H1 (cell line): ENCODE measurements around the gene UNC50. TPM values are rescaled to one million over a fixed set of nuclear protein-coding genes. Genes with fewer than 3 reads are reported as not detected.

Source experiments
- CTCF ChIA-PET: fragments of 300-600 bp; sonication (Branson Sonifier 250); formaldehyde crosslinking; loops from one replicate; lab custom pipeline; 2021; ENCODE audit not compliant: partially characterized antibody; lab: Charles Lee
- POLR2A ChIA-PET: fragments of 300-600 bp; sonication (Branson Sonifier 250); formaldehyde crosslinking; loops from one replicate; lab custom pipeline; 2021; ENCODE audit warnings: inconsistent platforms; ENCODE audit not compliant: partially characterized antibody; lab: Charles Lee
- DNase-seq, 2 experiments: peaks; one replicate each; pipeline versions ENCODE4 v3.0.0 to v3.0.0-alpha.2; 2010 to 2022; ENCODE audit warnings: low spot score in 2 of 2, low read depth in 1 of 2, mixed read lengths in 1 of 2
- FAIRE-seq: peaks from 2 replicates; lab custom pipeline; 2011; peaks lifted over from hg19 to GRCh38; lab: Jason Lieb, UNC
- H2AFZ ChIP-seq: 2 replicates; pipeline ENCODE4 v1.8.1; 2012; ENCODE audit warnings: low read length, inconsistent platforms
- H2AK5ac ChIP-seq: 2 replicates; pipeline ENCODE4 v1.6.1; 2013; ENCODE audit warnings: low read depth, low read length
- H2BK120ac ChIP-seq: replicated peaks from 2 replicates; pipeline ENCODE3; 2013; ENCODE audit warnings: low read depth, low read length, inconsistent platforms
- H2BK12ac ChIP-seq: 2 replicates; pipeline ENCODE4 v1.6.1; 2013; ENCODE audit warnings: low read depth, low read length
- H2BK15ac ChIP-seq: 2 replicates; pipeline ENCODE4 v1.6.1; 2013; ENCODE audit warnings: low read length
- H2BK20ac ChIP-seq: 2 replicates; pipeline ENCODE4 v1.6.1; 2013; ENCODE audit warnings: low read length
- H2BK5ac ChIP-seq: 2 replicates; pipeline ENCODE4 v1.6.1; 2013; ENCODE audit warnings: low read depth, low read length
- H3K14ac ChIP-seq: 2 replicates; pipeline ENCODE4 v1.6.1; 2013; ENCODE audit warnings: inconsistent platforms; ENCODE audit not compliant: insufficient read length
- H3K18ac ChIP-seq: 2 replicates; pipeline ENCODE4 v1.6.1; 2013; ENCODE audit warnings: low read length; ENCODE audit errors: extremely low read depth
- H3K23ac ChIP-seq: 2 replicates; pipeline ENCODE4 v1.6.1; 2013; ENCODE audit warnings: inconsistent platforms; ENCODE audit not compliant: insufficient read length
- H3K23me2 ChIP-seq: 2 replicates; pipeline ENCODE4 v1.6.1; 2013; ENCODE audit warnings: low read depth, low read length
- H3K27ac ChIP-seq: 2 replicates; pipeline ENCODE4 v1.6.1; 2011; ENCODE audit warnings: low read depth, low read length, inconsistent platforms
- H3K27me3 ChIP-seq, 4 experiments: replicated peaks in 1 of 4; 1 replicate in 1 of 4; 2 replicates in 3 of 4; pipeline versions ENCODE4 v1.6.1 to v1.8.1; 2011 to 2013; ENCODE audit warnings: low read length in 3 of 4, mild to moderate bottlenecking in 3 of 4, inconsistent platforms in 2 of 4, mixed read lengths in 2 of 4, moderate library complexity in 1 of 4; ENCODE audit not compliant: control insufficient read depth in 3 of 4, insufficient read depth in 3 of 4; ENCODE audit errors: extremely low read depth in 1 of 4
- H3K36me3 ChIP-seq, 4 experiments: 2 replicates each; pipeline versions ENCODE4 v1.6.1 to v1.8.1; 2011 to 2013; ENCODE audit warnings: mild to moderate bottlenecking in 4 of 4, low read length in 3 of 4, moderate library complexity in 2 of 4, control low read depth in 1 of 4, inconsistent platforms in 1 of 4; ENCODE audit not compliant: insufficient read depth in 4 of 4, control insufficient read depth in 2 of 4
- H3K4ac ChIP-seq: replicated peaks from 2 replicates; pipeline ENCODE3; 2013; ENCODE audit warnings: low read length, low read depth, mixed read lengths, inconsistent platforms; ENCODE audit not compliant: insufficient read length
- H3K4me1 ChIP-seq, 4 experiments: replicated peaks in 1 of 4; 1 replicate in 1 of 4; 2 replicates in 3 of 4; pipeline versions ENCODE4 v1.6.1 to v1.8.1; 2011 to 2013; ENCODE audit warnings: low read length in 3 of 4, inconsistent platforms in 2 of 4, mixed read lengths in 1 of 4; ENCODE audit not compliant: insufficient read depth in 4 of 4, control insufficient read depth in 3 of 4
- H3K4me2 ChIP-seq, 2 experiments: 2 replicates each; pipeline versions ENCODE4 v1.6.1 to v1.8.1; 2011 to 2013; ENCODE audit warnings: low read depth in 2 of 2, low read length in 2 of 2, control low read depth in 1 of 2, inconsistent platforms in 1 of 2, mild to moderate bottlenecking in 1 of 2; ENCODE audit not compliant: insufficient read depth in 1 of 2
- H3K4me3 ChIP-seq, 4 experiments: fragments of 200-600, 300-600 bp in 1 of 4; sonication (generic), shearing (Covaris generic), sonication (Bioruptor Twin) in 1 of 4; 2 replicates each; pipeline versions ENCODE4 v1.5.1 to v1.8.1; 2011 to 2016; ENCODE audit warnings: low read length in 4 of 4, low read depth in 3 of 4, control low read depth in 2 of 4, inconsistent platforms in 2 of 4, mild to moderate bottlenecking in 2 of 4, mixed read lengths in 1 of 4, moderate library complexity in 1 of 4; ENCODE audit not compliant: insufficient read depth in 2 of 4; ENCODE audit errors: extremely low read depth in 1 of 4
- H3K56ac ChIP-seq: replicated peaks from 2 replicates; pipeline ENCODE3; 2013; ENCODE audit warnings: low read depth, mild to moderate bottlenecking, mixed read lengths, low read length, inconsistent platforms; ENCODE audit not compliant: insufficient read length
- H3K79me1 ChIP-seq: 2 replicates; pipeline ENCODE4 v1.6.1; 2013; ENCODE audit warnings: low read depth, low read length, control low read depth
- H3K79me2 ChIP-seq, 2 experiments: 2 replicates each; pipeline versions ENCODE4 v1.6.1 to v1.8.1; 2012 to 2013; ENCODE audit warnings: low read length in 2 of 2, mild to moderate bottlenecking in 2 of 2, inconsistent platforms in 1 of 2; ENCODE audit not compliant: insufficient read depth in 2 of 2, control insufficient read depth in 1 of 2
- H3K9ac ChIP-seq, 4 experiments: replicated peaks in 1 of 4; 1 replicate in 1 of 4; 2 replicates in 3 of 4; pipeline versions ENCODE4 v1.6.1 to v1.8.1; 2011 to 2013; ENCODE audit warnings: low read depth in 3 of 4, low read length in 3 of 4, control low read depth in 2 of 4, mild to moderate bottlenecking in 2 of 4, moderate library complexity in 2 of 4, inconsistent platforms in 1 of 4; ENCODE audit errors: extremely low read depth in 1 of 4
- H3K9me3 ChIP-seq, 2 experiments: 2 replicates each; pipeline versions ENCODE4 v1.6.1 to v1.8.1; 2012 to 2013; ENCODE audit warnings: mild to moderate bottlenecking in 2 of 2, moderate library complexity in 2 of 2, control low read depth in 1 of 2, inconsistent platforms in 1 of 2, low read depth in 1 of 2, low read length in 1 of 2, mixed read lengths in 1 of 2; ENCODE audit not compliant: insufficient read depth in 2 of 2
- H4K20me1 ChIP-seq, 2 experiments: replicated peaks in 1 of 2; 2 replicates each; pipeline versions ENCODE3 to v1.8.1; 2011 to 2013; ENCODE audit warnings: inconsistent platforms in 2 of 2, low read length in 2 of 2, mild to moderate bottlenecking in 1 of 2; ENCODE audit not compliant: insufficient read depth in 2 of 2, control insufficient read depth in 1 of 2
- H4K5ac ChIP-seq: 2 replicates; pipeline ENCODE4 v1.6.1; 2013; ENCODE audit warnings: low read length, low read depth, mixed read lengths, inconsistent platforms; ENCODE audit not compliant: insufficient read length
- H4K8ac ChIP-seq: 2 replicates; pipeline ENCODE4 v1.8.0; 2013; ENCODE audit warnings: mild to moderate bottlenecking, moderate library complexity, low read length, inconsistent platforms; ENCODE audit not compliant: insufficient read depth; ENCODE audit errors: extremely low read depth
- H4K91ac ChIP-seq: replicated peaks from 2 replicates; pipeline ENCODE3; 2013; ENCODE audit warnings: low read length, mixed read lengths, inconsistent platforms; ENCODE audit not compliant: insufficient read length
- CBX8 ChIP-seq: fragments of 300-800, 300-1000 bp; sonication (generic); IDR thresholded peaks from 2 replicates; pipeline ENCODE4 v1.7.1; 2016; ENCODE audit warnings: low read depth, low read length, borderline replicate concordance
- FOSL1 ChIP-seq: IDR thresholded peaks from 2 replicates; pipeline ENCODE4 v1.6.1; 2011; ENCODE audit warnings: mild to moderate bottlenecking, low read depth, low read length, moderate library complexity; ENCODE audit not compliant: insufficient read depth
- HDAC6 ChIP-seq: IDR thresholded peaks from one replicate; pipeline ENCODE4 v1.7.1; 2012; ENCODE audit warnings: low read depth, mild to moderate bottlenecking, inconsistent platforms, low read length, moderate library complexity
- KDM1A ChIP-seq: fragments of 200-600, 300-600 bp; sonication (generic); IDR thresholded peaks from 2 replicates; pipeline ENCODE4 v1.7.1; 2016; ENCODE audit warnings: mild to moderate bottlenecking, low read length, borderline replicate concordance
- POLR2AphosphoS5 ChIP-seq: IDR thresholded peaks from 2 replicates; pipeline ENCODE4 v1.6.1; 2011; ENCODE audit warnings: low read depth, low read length
- SP1 ChIP-seq: IDR thresholded peaks from 2 replicates; pipeline ENCODE4 v1.6.1; 2011; ENCODE audit warnings: low read depth, low read length
- SP2 ChIP-seq: IDR thresholded peaks from 2 replicates; pipeline ENCODE4 v1.6.1; 2012; ENCODE audit warnings: mild to moderate bottlenecking, low read length, inconsistent platforms
- SP4 ChIP-seq: IDR thresholded peaks from 2 replicates; pipeline ENCODE4 v1.6.1; 2012; ENCODE audit warnings: low read length, inconsistent platforms
- TAF7 ChIP-seq: optimal IDR thresholded peaks from 2 replicates; pipeline ENCODE3; 2011; ENCODE audit warnings: low read depth, mild to moderate bottlenecking, inconsistent platforms, low read length, moderate library complexity, borderline replicate concordance
- WGBS, 2 experiments: shearing (Covaris generic) in 1 of 2; methylation state at CpG; one replicate each; pipeline versions ENCODE4 v1.1.6 to v1.1.7; 2013 to 2015; ENCODE audit warnings: low lambda C conversion rate in 2 of 2, mixed read lengths in 2 of 2, inconsistent platforms in 1 of 2, low coverage in 1 of 2, missing lambda C conversion rate in 1 of 2; ENCODE audit not compliant: insufficient replicate concordance in 2 of 2, insufficient coverage in 1 of 2, insufficient read length in 1 of 2; ENCODE audit errors: extremely low coverage in 1 of 2, missing lambda C conversion rate in 1 of 2; 5-methylcytosine and 5-hydroxymethylcytosine counted together
- polyA plus RNA-seq, 7 experiments: library from polyadenylated mRNA; depleted of rRNA in 3 of 7; stranded (reverse) in 5 of 7; unstranded in 2 of 7; fragments of >200 nt in 5 of 7; fragments of 200-250 nt in 2 of 7; gene quantifications; 1 replicate in 5 of 7; 2 replicates in 1 of 7; 4 replicates in 1 of 7; pipeline versions ENCODE4 v1.2.1 to v1.2.3, GENCODE V29; 2011 to 2013; ENCODE audit warnings: missing spikeins in 2 of 7, mixed read lengths in 2 of 7
- total RNA-seq: library from RNA; stranded (reverse); fragmentation: NEBNext Ultra II Directional; extraction: Animal tissue kit (Norgen Biotek cat#: 25700); gene quantifications from 2 replicates; pipeline ENCODE4 v1.2.1, GENCODE V29; 2021
- TF ChIP-seq, protein P1 (sequence below): IDR thresholded peaks from 2 replicates; pipeline ENCODE4 v1.6.1; 2012; ENCODE audit warnings: low read length, inconsistent platforms

Gene UNC50
- total and polyA plus RNA-seq, 2 of the 8 experiments (the other 6 are each of a cell fraction or from before 2014, with no cell fraction given): 33.4 to 58.5 TPM

DNA sequence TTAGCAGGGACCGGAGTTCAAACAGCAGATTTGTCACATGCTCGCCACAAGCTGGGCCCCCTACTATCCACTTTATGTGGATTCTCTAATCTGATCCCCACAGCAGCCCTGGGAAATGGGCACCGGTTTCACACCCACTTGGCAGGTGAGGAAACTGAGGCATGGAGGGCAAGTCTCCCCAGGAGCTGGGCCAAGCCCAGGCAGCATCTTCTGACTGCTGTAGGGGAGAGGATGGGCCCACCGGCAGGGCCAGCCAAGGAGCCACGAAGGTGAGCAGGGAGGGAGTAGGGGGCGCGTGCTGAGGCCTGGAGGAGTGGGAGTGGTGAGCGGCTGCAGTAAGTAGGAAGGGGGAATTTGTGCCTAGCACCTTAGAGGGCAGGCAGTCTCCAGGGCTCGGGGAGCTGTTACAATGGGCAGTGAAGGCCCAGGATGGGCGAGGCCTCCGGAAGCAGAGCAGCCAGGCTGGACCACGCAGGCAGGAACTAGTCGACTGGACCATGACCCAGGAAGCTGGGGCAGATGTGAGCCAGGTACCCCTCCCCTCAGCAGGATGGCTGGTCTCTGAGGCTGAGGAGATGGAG, 37.2 kb upstream of the UNC50 start:
- no peak overlapping the region for H3K27ac ChIP-seq
- peaks cover 8 to 22% (median 17%) of the 10 kb centered on the region in 4 experiments; a peak in 6 of 8 replicates for H3K36me3 ChIP-seq
- no peak overlapping the region for H2BK20ac ChIP-seq
- no peak overlapping the region for H2AK5ac ChIP-seq
- no peak overlapping the region for H3K4me2 ChIP-seq
- H2BK120ac ChIP-seq: no peak overlapping the region
- no peak for FAIRE-seq
- no peak overlapping the region for H3K4me3 ChIP-seq
- H3K14ac ChIP-seq: no peak overlapping the region
- H2BK12ac ChIP-seq: no peak overlapping the region
- H3K79me1 ChIP-seq: no peaks in the 10 kb centered on the region
- H3K9ac ChIP-seq: no peak overlapping the region
- H3K56ac ChIP-seq: no peak overlapping the region
- H3K23me2 ChIP-seq: no peaks in the 10 kb centered on the region
- ChIA-PET POLR2A (no interaction called here), CTCF (interaction anchor here (0.8 to 3.3 kb wide), 6 partner anchors 9 to 84 kb away, joined by 3 to 10 read pairs (median 5); no protein-coding TSS in a partner anchor)
- no peak overlapping the region for H3K4ac ChIP-seq
- DNase-seq: no peak
- no peak overlapping the region for H2BK5ac ChIP-seq
- H4K5ac ChIP-seq: no peak overlapping the region
- H3K18ac ChIP-seq: no peak overlapping the region
- H3K4me1 ChIP-seq: no peaks in the 10 kb centered on the region
- H2BK15ac ChIP-seq: no peak overlapping the region
- no peak overlapping the region for H2AFZ ChIP-seq
- no peak overlapping the region for H4K91ac ChIP-seq
- WGBS, 2 experiments: 83% methylated on average over 13 of the region's 13 CpGs; no CpG with 5 or more reads in 1 of the 2 experiments
- H3K79me2 ChIP-seq: no peaks in the 10 kb centered on the region
- no peaks in the 10 kb centered on the region for H3K27me3 ChIP-seq
- H3K9me3 ChIP-seq: no peaks in the 10 kb centered on the region
- TF ChIP-seq HDAC6 (no peak), SP4 (no peak), SP2 (no peak), TAF7 (no peak), KDM1A (no peak), FOSL1 (no peak), SP1 (no peak), POLR2AphosphoS5 (no peak), CBX8 (no peak)
- TF ChIP-seq, protein P1, sequence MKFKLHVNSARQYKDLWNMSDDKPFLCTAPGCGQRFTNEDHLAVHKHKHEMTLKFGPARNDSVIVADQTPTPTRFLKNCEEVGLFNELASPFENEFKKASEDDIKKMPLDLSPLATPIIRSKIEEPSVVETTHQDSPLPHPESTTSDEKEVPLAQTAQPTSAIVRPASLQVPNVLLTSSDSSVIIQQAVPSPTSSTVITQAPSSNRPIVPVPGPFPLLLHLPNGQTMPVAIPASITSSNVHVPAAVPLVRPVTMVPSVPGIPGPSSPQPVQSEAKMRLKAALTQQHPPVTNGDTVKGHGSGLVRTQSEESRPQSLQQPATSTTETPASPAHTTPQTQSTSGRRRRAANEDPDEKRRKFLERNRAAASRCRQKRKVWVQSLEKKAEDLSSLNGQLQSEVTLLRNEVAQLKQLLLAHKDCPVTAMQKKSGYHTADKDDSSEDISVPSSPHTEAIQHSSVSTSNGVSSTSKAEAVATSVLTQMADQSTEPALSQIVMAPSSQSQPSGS: no peak
- no peak overlapping the region for H3K23ac ChIP-seq
- peaks cover 0 to 7% of the 10 kb centered on the region in 2 experiments for H4K20me1 ChIP-seq
- H4K8ac ChIP-seq: no peak overlapping the region; the same call in 1 of the 2 replicates
